Mucosa of stomach (tissue), 1 donor: Measurements from ENCODE around the gene CAMSAP1.

Experiments used
- H3K27me3 ChIP-seq: one replicate; pipeline ENCODE4 v1.7.0; 2013; ENCODE audit warnings: mild to moderate bottlenecking, low read length; ENCODE audit not compliant: control insufficient read depth, insufficient read depth
- H3K36me3 ChIP-seq: one replicate; pipeline ENCODE4 v1.7.0; 2013; ENCODE audit warnings: low read length; ENCODE audit not compliant: control insufficient read depth, insufficient read depth
- H3K4me1 ChIP-seq: one replicate; pipeline ENCODE4 v1.7.0; 2013; ENCODE audit warnings: mild to moderate bottlenecking, low read length; ENCODE audit not compliant: control insufficient read depth, insufficient read depth
- H3K4me3 ChIP-seq: one replicate; pipeline ENCODE4 v1.7.0; 2013; ENCODE audit warnings: low read length
- H3K9ac ChIP-seq: one replicate; pipeline ENCODE4 v1.7.0; 2013; ENCODE audit warnings: mild to moderate bottlenecking, low read length, moderate library complexity
- H3K9me3 ChIP-seq: one replicate; pipeline ENCODE4 v1.7.0; 2013; ENCODE audit warnings: mild to moderate bottlenecking, low read length, moderate library complexity; ENCODE audit not compliant: control insufficient read depth
- donor health status: Pancreatic carcinoma.

Gene CAMSAP1

GRCh38 chr9:135772056-135772646, 135.2 kb downstream of the CAMSAP1 start:
- Histone ChIP-seq H3K9me3 (no peaks in the 10 kb centered on the region), H3K36me3 (no peaks in the 10 kb centered on the region), H3K9ac (no peak overlapping the region), H3K4me3 (no peak overlapping the region), H3K4me1 (no peaks in the 10 kb centered on the region), H3K27me3 (no peaks in the 10 kb centered on the region)

DNA sequence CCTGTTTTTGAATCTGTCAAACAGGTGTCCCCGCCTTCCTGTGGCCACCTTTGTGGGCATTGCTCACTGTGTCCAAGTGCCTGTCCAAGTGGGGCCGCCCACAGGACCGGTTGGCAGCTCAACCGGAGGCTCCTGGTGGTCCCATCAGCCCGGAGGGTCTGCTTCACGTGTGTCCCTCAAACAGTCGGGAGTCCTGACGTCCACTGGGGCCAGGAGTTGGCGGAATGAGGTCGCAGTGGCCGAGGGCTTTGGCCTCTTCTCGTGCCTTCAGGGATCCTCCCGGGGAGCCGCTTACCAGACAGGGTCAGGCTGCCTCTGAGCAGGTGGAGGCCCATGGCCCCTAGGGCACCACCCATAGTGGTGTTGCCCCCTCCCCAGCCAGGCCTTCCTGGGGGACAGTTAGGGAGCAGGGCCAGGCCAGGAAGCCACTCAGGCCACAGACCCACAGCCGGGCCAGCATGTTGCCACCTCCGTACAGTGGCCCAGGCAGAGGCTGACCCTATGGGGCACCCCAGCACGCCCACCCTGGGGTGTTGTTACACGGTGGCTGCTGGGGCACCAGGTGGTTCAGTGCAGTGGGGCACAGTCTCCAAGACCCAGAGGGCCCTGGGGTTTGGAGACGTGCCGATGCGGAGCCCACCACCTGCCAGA, 135.8 kb downstream of the CAMSAP1 start:
- no peak overlapping the region for H3K4me3 ChIP-seq
- no peak overlapping the region for H3K9ac ChIP-seq
- no peaks in the 10 kb centered on the region for H3K27me3 ChIP-seq
- no peaks in the 10 kb centered on the region for H3K4me1 ChIP-seq
- H3K9me3 ChIP-seq: no peaks in the 10 kb centered on the region
- no peaks in the 10 kb centered on the region for H3K36me3 ChIP-seq

- Histone ChIP-seq H3K9me3 (no peaks in the 10 kb centered on the region), H3K4me3 (no peak overlapping the region), H3K36me3 (no peaks in the 10 kb centered on the region), H3K4me1 (no peaks in the 10 kb centered on the region), H3K27me3 (no peaks in the 10 kb centered on the region), H3K9ac (no peak overlapping the region)
Observed at GRCh38 chr9:135770771-135771170, 136.6 kb downstream of the CAMSAP1 start.

DNA sequence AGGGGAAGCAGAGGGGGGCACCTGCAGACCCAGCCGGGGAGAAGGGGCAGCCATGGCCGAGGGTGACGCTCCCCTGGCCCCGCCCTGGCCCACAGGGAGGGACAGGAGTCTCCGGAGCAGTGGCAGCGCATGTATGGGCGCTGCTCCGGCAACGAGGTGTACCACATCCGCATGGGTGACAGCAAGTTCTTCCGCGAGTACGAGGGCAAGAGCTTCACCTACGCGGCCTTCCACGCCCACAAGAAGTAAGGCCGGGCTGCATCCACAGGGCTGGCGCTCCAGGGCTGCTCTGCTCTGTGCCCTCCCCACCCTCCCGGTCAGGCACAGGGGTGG, 137.2 kb downstream of the CAMSAP1 start:
- no peak overlapping the region for H3K9ac ChIP-seq
- H3K9me3 ChIP-seq: no peaks in the 10 kb centered on the region
- no peaks in the 10 kb centered on the region for H3K36me3 ChIP-seq
- H3K27me3 ChIP-seq: no peaks in the 10 kb centered on the region
- no peak overlapping the region for H3K4me3 ChIP-seq
- no peaks in the 10 kb centered on the region for H3K4me1 ChIP-seq

DNA sequence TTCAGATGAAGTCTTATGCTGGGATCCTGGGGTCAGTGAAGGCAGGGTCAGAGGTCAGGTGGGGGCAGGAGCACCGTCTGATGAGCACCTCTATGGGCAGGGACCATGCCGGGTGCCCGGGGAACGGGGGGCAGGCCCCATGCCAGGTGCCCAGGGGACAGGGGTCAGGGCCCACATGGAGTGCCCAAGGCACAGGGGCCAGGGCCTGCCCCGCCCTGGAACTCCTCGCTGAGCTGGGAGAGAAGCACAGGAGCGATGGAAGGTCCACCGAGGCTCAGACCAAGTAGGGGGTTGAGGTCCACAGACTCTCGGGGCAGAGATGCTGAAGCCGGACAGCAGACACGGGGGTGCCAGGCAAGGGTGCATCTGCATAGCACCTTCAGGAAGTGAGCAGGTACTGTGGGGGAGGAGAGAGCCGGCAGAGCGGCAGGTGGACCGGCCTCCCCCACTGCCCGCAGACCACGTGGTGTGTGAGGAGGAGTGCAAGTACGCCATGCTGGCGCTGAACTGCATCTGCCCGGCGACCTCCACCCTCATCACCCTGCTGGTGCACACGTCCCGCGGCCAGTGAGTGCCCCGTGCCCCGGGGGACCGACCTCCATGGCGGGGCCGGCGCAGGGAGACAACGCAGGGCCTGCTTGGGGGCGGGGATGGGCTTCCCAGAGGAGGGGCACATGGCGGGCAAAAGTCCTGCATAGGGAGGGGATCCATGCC, 137.7 kb downstream of the CAMSAP1 start:
- no peaks in the 10 kb centered on the region for H3K36me3 ChIP-seq
- H3K4me3 ChIP-seq: no peak overlapping the region
- no peak overlapping the region for H3K9ac ChIP-seq
- H3K4me1 ChIP-seq: no peaks in the 10 kb centered on the region
- no peaks in the 10 kb centered on the region for H3K27me3 ChIP-seq
- H3K9me3 ChIP-seq: no peaks in the 10 kb centered on the region

DNA sequence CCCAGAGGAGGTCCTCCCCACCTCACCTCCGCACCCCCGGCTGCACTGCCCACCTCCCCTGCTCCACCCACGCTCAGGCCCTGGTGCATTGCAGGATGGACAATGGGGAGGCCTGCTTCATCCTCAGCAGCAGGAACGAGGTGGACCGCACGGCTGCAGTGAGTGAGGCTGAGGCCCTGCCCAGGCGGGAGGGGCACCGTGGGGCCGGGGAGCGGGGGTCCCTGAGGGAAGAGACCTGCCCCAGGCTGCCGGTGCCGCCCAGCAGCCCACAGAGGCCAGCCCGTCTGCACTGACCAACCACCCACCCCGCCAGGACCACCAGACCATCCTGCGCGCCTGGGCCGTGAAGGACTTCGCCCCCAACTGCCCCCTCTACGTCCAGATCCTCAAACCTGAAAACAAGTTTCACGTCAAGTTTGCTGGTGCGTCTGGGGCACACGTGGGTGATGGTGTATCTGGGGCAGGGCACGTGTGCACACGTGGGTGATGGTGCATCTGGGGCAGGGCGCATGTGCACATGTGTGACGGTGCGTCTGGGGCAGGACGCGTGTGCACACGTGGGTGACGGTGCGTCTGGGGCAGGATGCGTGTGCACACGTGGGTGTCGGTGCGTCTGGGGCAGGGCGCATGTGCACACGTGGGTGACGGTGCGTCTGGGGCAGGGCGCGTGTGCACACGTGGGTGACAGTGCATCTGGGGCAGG, 138.7 kb downstream of the CAMSAP1 start:
- Histone ChIP-seq H3K36me3 (no peaks in the 10 kb centered on the region), H3K4me1 (no peaks in the 10 kb centered on the region), H3K9me3 (no peaks in the 10 kb centered on the region), H3K4me3 (no peak overlapping the region), H3K9ac (no peak overlapping the region), H3K27me3 (no peaks in the 10 kb centered on the region)

GRCh38 chr9:135766707-135767106, 140.6 kb downstream of the CAMSAP1 start:
- Histone ChIP-seq H3K9ac (no peak overlapping the region), H3K4me1 (no peaks in the 10 kb centered on the region)

GRCh38 chr9:135766251-135766650, 141.1 kb downstream of the CAMSAP1 start:
- no peaks in the 10 kb centered on the region for H3K27me3 ChIP-seq
- H3K4me1 ChIP-seq: no peaks in the 10 kb centered on the region
- no peaks in the 10 kb centered on the region for H3K36me3 ChIP-seq
- no peaks in the 10 kb centered on the region for H3K9me3 ChIP-seq
- H3K9ac ChIP-seq: no peak overlapping the region
- no peak overlapping the region for H3K4me3 ChIP-seq

More at GRCh38 chr9:135766707-135767106, 140.6 kb downstream of the CAMSAP1 start:
- no peaks in the 10 kb centered on the region for H3K27me3 ChIP-seq
- no peaks in the 10 kb centered on the region for H3K9me3 ChIP-seq
- no peaks in the 10 kb centered on the region for H3K36me3 ChIP-seq
- no peak overlapping the region for H3K4me3 ChIP-seq

DNA sequence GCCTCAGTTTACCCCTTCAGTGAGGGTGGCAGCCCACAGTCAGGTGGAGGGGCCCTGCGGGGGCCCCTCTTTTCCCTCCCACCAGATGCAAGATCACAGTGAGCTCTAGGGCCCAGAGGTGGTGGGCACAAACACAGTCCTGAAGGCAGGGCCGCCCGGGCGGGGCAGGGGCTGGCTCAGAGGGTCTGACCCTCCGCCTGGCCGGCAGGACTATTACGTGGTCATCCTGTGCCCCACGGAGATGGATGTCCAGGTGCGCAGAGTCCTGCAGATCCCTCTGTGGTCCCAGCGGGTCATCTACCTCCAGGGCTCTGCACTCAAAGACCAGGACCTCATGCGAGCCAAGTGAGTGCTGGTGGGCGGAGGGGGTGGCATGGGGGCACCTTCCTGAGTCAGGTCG, 141.9 kb downstream of the CAMSAP1 start:
- Histone ChIP-seq H3K4me1 (no peaks in the 10 kb centered on the region), H3K4me3 (no peak overlapping the region), H3K36me3 (no peaks in the 10 kb centered on the region), H3K27me3 (no peaks in the 10 kb centered on the region), H3K9ac (no peak overlapping the region), H3K9me3 (no peaks in the 10 kb centered on the region)

- Histone ChIP-seq H3K4me1 (no peaks in the 10 kb centered on the region), H3K9ac (no peak overlapping the region), H3K9me3 (no peaks in the 10 kb centered on the region), H3K4me3 (no peak overlapping the region), H3K36me3 (no peaks in the 10 kb centered on the region), H3K27me3 (no peaks in the 10 kb centered on the region)
Observed at GRCh38 chr9:135764731-135765130, 142.6 kb downstream of the CAMSAP1 start.

DNA sequence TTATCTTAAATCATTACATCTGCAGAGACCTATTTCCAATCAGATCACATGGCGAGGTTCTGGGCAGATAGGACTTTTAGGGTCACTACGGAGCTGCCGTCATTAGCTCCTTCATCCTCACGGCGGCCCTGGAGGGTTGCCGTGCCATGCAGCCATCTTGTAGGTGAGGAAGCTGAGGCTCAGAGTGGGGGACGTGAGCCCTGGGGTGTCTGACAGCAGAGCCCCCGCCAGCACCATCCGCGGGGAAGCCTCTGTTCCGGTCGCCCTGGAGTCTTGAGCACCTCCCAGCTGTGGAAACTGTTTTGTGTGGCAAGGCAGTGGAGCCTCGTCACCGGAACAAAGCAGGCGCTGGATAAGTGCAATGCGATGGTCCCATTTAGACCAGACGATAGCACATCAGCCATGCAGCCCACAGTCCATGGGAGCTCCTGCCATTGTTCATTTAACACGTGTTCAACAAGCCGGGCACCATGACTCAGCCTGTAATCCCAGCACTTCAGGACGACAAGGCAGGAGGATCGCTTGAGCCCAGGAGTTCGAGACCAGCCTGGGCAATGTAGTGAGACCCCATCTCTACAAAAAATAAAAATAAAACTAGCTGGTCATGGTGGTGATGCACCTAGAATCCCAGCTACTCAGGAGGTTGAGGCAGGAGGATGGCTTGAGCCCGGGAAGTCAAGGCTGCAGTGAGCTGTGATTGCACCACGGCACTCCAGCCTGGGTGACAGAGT, 143.5 kb downstream of the CAMSAP1 start:
- Histone ChIP-seq H3K36me3 (no peaks in the 10 kb centered on the region), H3K9ac (no peak overlapping the region), H3K4me3 (no peak overlapping the region), H3K4me1 (no peaks in the 10 kb centered on the region), H3K27me3 (no peaks in the 10 kb centered on the region), H3K9me3 (no peaks in the 10 kb centered on the region)
